NCI-H2029 treated with DMSO at 0.1 percent for 48 hours (cell line): ENCODE data around the gene UVRAG.
"Not testable (repeated sequence)": the region's sequence is repeated elsewhere in the genome, so short reads cannot be mapped to it uniquely, and the experiment has no call there.

Experiments used
- DNase-seq: peaks from one replicate; lab custom pipeline; 2025; lab: John Stamatoyannopoulos, UW

Gene UVRAG

DNA sequence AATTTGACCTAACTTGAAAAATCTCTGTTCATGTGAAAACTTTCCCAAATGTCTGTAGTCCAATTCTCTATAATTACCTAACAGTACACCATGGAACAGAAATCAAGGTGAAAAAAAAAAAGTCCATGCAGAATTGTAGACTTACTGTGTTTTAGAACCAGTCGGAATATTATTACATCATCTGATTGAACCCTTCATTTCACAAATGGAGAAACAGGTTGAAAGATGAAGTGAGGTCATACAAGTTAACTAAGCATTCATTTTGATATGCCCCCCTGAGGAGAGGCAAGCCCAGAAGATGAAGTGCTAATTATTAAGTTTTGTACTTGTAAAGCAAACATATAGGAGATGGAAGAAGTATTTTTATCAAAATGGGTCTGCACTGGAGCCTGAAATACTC lies 211.9 kb downstream of the UVRAG start:
- DNase-seq: no peak

DNA sequence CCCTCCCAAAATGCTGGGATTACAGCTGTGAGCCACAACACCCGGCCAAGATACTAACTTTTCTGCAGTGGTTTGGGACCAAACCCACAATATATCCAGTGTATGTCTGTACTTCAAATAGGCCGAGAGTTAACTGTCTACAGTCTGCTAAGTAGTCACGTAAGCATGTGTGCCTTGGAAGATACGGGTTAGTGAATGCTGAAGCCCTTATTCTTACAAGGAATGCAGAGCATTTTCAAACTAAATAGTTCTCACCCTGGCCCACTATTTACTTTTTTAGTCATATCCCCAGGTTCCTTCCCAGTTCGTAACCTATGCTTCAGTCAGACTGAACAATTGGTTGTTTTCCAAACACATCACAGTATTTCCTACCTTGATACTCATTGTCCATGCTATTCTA lies 215.3 kb downstream of the UVRAG start:
- no peak for DNase-seq

GRCh38 chr11:76030968-76031590 lies 216.1 kb downstream of the UVRAG start:
- no peak for DNase-seq

GRCh38 chr11:76033699-76034098 lies 218.7 kb downstream of the UVRAG start:
- no peak for DNase-seq

DNA sequence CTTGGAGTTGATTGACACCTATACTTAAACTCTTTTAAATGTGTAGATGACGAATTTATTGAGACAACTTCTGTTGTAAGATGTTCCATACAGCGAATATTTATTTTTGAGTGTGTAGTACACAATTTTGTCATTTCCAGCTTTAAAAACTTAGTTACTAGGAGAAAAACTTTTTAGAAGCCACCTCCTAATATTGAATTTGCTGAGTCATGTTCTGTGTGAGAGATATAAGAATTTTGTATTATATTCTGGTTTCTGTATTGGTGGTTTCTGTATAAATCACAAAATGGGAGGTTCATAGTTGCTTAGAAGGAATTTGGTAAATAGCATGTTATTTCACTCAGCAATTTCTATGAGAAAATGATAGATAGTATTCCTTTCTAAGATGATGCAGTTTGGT lies 220.0 kb downstream of the UVRAG start:
- DNase-seq: no peak

DNA sequence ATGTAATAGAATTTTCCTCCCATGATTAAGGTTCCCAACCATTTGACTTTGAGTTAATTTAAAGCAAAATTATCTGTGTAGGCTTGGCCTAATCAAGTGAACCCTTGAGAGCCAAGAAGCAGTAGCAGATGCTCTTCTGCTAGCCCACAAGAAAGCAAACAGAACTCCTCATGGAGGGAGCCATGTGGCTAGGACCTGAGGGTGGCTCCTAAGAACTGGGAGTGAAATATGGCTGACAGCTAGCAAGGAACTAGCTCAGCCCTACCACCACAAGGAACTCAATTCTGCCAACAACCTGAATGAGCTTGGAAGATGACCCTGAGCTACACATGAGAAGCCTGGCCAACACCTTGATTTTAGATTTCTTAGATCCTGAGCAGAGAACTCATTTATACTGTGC lies 223.6 kb downstream of the UVRAG start:
- no peak for DNase-seq

DNA sequence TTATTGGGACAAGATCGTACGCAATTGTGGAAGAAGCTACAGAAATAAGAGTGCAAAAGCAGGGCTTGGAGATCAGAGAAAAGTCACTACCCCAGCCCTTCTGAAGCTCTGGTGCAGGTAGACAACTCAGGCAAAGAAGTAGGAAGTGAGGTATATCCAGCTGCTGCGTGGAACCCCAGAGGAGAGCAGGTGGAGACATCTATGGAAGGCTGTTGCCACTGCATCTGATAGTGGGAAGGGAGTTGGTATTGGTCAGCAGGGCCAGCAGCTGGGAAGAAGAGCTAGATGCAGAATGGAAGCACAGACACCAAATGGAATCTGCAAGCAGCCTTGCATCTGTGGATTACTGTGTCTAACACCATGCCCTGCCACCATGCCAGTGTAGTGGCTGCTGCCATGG lies 226.2 kb downstream of the UVRAG start:
- DNase-seq: no peak

DNA sequence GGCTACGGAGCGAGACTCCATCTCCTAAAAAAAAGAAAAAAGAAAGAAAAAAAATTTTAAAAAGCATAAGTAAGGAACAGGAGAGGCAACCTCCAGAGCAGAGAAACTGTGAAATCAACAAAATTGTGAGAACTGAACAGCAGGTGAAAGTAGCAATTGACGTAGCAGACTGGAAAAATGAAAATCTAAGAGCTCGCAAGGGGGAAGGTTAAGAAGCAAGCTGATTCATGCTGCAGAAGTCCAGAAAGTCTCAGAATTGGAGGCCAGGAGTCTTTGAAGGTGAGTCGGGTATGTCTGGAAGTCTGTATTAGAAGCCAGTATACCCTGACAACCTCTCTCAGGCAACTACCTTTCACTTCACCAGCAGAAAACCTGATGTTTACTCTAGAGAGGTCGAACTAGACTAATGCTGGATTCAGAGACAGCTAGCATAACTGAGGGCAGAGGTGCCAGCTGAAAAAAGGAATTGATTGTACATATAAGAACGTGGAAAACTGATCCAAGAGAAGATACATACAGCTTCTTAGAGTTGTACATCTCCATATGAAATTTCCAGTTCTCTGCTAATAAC lies 229.8 kb downstream of the UVRAG start:
- no peak for DNase-seq

- no peak for DNase-seq
Measured at GRCh38 chr11:76047231-76047630, 232.2 kb downstream of the UVRAG start.

DNA sequence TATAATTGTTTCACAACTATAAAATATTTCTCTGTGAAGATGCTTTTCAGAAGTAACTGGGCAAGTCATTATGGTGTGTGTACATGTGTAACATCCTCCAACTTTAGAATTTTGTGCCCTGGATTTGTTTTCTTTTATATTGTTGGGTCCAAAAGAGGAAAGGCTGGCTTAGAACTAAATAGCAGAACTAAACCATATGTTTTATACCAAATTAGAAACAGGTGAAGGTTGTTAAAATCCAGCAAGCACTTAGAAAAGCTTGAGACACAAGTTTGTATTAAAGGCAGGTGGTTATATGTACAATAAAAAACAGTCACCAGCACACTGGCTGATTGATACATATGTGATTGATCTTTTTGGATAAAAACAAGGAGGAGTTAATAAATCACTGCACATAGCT lies 232.8 kb downstream of the UVRAG start:
- no peak for DNase-seq

GRCh38 chr11:76048763-76049162 lies 233.8 kb downstream of the UVRAG start:
- peak; percentile 61 for DNase-seq

- no peak for DNase-seq
Measured at GRCh38 chr11:76049511-76049910, 234.5 kb downstream of the UVRAG start.

GRCh38 chr11:76051937-76052336 lies 236.9 kb downstream of the UVRAG start:
- no peak for DNase-seq

GRCh38 chr11:76054330-76054729 lies 239.3 kb downstream of the UVRAG start:
- DNase-seq: no peak

- no peak for DNase-seq
Measured at GRCh38 chr11:76056876-76057275, 241.9 kb downstream of the UVRAG start.

DNA sequence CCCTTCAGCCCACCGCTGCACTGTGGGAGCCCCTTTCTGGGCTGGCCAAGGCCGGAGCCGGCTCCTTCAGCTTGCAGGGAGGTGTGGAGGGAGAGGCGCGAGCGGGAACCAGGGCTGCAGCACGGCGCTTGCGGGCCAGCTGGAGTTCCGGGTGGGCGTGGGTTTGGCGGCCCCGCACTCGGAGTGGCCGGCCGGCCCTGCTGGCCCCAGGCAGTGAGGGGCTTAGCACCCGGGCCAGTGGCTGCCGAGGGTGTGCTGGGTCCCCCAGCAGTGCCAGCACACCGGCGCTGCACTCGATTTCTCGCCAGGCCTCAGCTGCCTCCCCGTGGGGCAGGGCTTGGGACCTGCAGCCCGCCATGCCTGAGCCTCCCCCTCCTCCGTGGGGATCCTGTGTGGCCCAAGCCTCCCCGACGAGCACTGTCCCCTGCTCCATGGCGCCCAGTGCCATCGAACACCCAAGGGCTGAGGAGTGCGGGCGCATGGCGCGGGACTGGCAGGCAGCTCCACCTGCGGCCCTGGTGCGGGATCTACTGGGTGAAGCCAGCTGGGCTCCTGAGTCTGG lies 245.5 kb downstream of the UVRAG start:
- not testable (repeated sequence) for DNase-seq

GRCh38 chr11:76062733-76063132 lies 247.7 kb downstream of the UVRAG start:
- no peak for DNase-seq

DNA sequence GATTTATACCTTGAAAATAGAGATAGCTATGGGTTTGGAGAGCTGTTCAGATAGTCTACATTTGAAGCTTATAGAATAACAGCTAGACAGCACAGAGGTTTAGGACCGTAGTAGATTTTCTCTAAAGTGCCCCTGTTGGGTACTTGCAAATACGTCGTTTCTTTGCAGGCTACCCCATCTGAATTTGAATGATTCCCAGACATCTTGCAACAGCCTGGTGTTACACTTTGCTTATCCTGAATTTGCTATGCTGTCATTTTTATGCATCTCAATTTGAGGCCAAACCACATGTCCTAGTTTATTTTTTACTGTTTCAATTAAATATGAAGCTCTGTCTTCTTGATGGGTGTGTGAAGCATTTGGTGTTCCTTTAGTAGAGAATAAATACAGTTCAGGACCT lies 249.2 kb downstream of the UVRAG start:
- no peak for DNase-seq

DNA sequence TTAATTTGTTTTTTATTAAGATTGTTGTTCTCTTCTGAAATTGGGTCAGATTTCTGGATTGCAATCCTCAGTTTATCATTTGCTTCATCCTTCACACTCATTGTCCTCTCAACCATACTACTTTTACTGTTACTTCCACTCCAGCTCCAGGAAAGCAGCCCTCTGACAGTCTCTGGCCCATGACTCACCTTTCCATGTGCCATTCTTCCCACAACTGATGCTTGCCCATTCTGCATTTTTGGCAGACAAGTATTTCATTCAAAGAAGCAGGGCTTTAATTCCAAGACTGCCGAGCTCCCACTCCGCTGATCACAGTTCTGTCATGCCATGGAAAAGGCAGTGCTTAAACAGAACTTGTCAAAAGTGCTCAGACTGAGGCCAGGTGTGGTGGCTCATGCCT lies 252.1 kb downstream of the UVRAG start:
- no peak for DNase-seq

DNA sequence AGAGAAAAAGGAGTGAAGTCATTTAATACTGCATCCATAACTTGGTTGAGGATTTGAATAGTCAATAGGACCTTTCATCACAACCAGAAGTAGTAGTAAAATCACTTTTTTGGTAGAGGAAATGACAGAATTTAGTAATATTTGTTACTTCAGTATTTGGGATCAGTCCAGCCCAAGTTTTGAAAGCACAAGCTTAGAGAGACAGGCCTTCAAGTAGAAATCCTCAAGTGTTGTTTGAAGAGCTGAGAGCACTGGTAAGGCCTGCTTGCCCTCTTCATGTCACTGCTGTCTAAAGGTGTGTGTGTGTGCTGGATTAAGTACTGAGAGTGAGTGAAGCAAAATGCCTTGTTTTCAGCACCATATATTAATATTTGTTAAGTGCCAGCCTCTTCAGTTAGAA lies 254.0 kb downstream of the UVRAG start:
- no peak for DNase-seq

- no peak for DNase-seq
Measured at GRCh38 chr11:76071090-76071489, 256.1 kb downstream of the UVRAG start.

- no peak for DNase-seq
Measured at GRCh38 chr11:76073724-76074123, 258.7 kb downstream of the UVRAG start.

- no peak for DNase-seq
Measured at GRCh38 chr11:76074148-76075095, 259.4 kb downstream of the UVRAG start.
